ENCODE results near the gene SLC2A13. TPM values are rescaled to one million over a fixed set of nuclear protein-coding genes. Genes with fewer than 3 reads are reported as not detected.

SLC2A13 gene
- total and polyA plus RNA-seq, 2 donors, result 8.5 to 36.7 TPM

GRCh38 chr12:40015345-40015744 is 90.5 kb downstream of the SLC2A13 start:
- 92% methylated on average over 2 of the region's 2 CpGs for WGBS

GRCh38 chr12:40013847-40014246 is 92.0 kb downstream of the SLC2A13 start:
- Histone ChIP-seq H3K27ac (ENCODE audit: low read depth) (no peak overlapping the region), H3K36me3 (ENCODE audit: insufficient read depth) (no peaks in the 10 kb centered on the region), H3K4me1 (ENCODE audit: insufficient read depth) (no peaks in the 10 kb centered on the region), H3K4me3 (ENCODE audit: low read depth, low read length) (no peak overlapping the region)
- no peak for DNase-seq (ENCODE audit: extremely low spot score)
- 74% methylated on average over 2 of the region's 2 CpGs for WGBS

More at GRCh38 chr12:40015345-40015744, 90.5 kb downstream of the SLC2A13 start:
- no peaks in the 10 kb centered on the region for H3K4me1 ChIP-seq (ENCODE audit: insufficient read depth)
- H3K4me3 ChIP-seq (ENCODE audit: low read depth, low read length), result no peak overlapping the region
- DNase-seq (ENCODE audit: extremely low spot score), result no peak
- H3K27ac ChIP-seq (ENCODE audit: low read depth), result no peak overlapping the region
- H3K36me3 ChIP-seq (ENCODE audit: insufficient read depth), result no peaks in the 10 kb centered on the region

- Histone ChIP-seq H3K4me1 (ENCODE audit: insufficient read depth) (no peaks in the 10 kb centered on the region), H3K36me3 (ENCODE audit: insufficient read depth) (no peaks in the 10 kb centered on the region), H3K27ac (ENCODE audit: low read depth) (no peak overlapping the region), H3K4me3 (ENCODE audit: low read depth, low read length) (no peak overlapping the region)
- WGBS, result 97% methylated on average over 1 of the region's 1 CpG
- no peak for DNase-seq (ENCODE audit: extremely low spot score)
Measured at GRCh38 chr12:40013292-40013691, 92.6 kb downstream of the SLC2A13 start.

- 50% methylated on average over 3 of the region's 3 CpGs for WGBS
- Histone ChIP-seq H3K27ac (ENCODE audit: low read depth) (no peak overlapping the region), H3K4me1 (ENCODE audit: insufficient read depth) (no peaks in the 10 kb centered on the region), H3K36me3 (ENCODE audit: insufficient read depth) (no peaks in the 10 kb centered on the region), H3K4me3 (ENCODE audit: low read depth, low read length) (no peak overlapping the region)
- no peak for DNase-seq (ENCODE audit: extremely low spot score)
Measured at GRCh38 chr12:40012711-40013110, 93.2 kb downstream of the SLC2A13 start.

GRCh38 chr12:40011775-40012129 is 94.1 kb downstream of the SLC2A13 start:
- WGBS, result 91% methylated on average over 3 of the region's 3 CpGs
- no peaks in the 10 kb centered on the region for H3K36me3 ChIP-seq (ENCODE audit: insufficient read depth)
- DNase-seq (ENCODE audit: extremely low spot score), result no peak
- H3K4me3 ChIP-seq (ENCODE audit: low read depth, low read length), result no peak overlapping the region
- no peak overlapping the region for H3K27ac ChIP-seq (ENCODE audit: low read depth)
- H3K4me1 ChIP-seq (ENCODE audit: insufficient read depth), result no peaks in the 10 kb centered on the region

- Histone ChIP-seq H3K4me1 (ENCODE audit: insufficient read depth) (no peaks in the 10 kb centered on the region), H3K4me3 (ENCODE audit: low read depth, low read length) (no peak overlapping the region), H3K27ac (ENCODE audit: low read depth) (no peak overlapping the region), H3K36me3 (ENCODE audit: insufficient read depth) (no peaks in the 10 kb centered on the region)
- no peak for DNase-seq (ENCODE audit: extremely low spot score)
- WGBS, result 79% methylated on average over 11 of the region's 11 CpGs
Measured at GRCh38 chr12:40010899-40011774, 94.7 kb downstream of the SLC2A13 start.

- WGBS, result 85% methylated on average over 4 of the region's 4 CpGs
- Histone ChIP-seq H3K27ac (ENCODE audit: low read depth) (no peak overlapping the region), H3K4me3 (ENCODE audit: low read depth, low read length) (no peak overlapping the region), H3K36me3 (ENCODE audit: insufficient read depth) (no peaks in the 10 kb centered on the region), H3K4me1 (ENCODE audit: insufficient read depth) (no peaks in the 10 kb centered on the region)
- DNase-seq (ENCODE audit: extremely low spot score), result no peak
Measured at GRCh38 chr12:40002178-40003169, 103.4 kb downstream of the SLC2A13 start.

- no peak overlapping the region for H3K27ac ChIP-seq (ENCODE audit: low read depth)
- no peaks in the 10 kb centered on the region for H3K4me1 ChIP-seq (ENCODE audit: insufficient read depth)
- no peak overlapping the region for H3K4me3 ChIP-seq (ENCODE audit: low read depth, low read length)
- H3K36me3 ChIP-seq (ENCODE audit: insufficient read depth), result no peaks in the 10 kb centered on the region
- no peak for DNase-seq (ENCODE audit: extremely low spot score)
Measured at GRCh38 chr12:40001406-40001805, 104.5 kb downstream of the SLC2A13 start.

- no peak overlapping the region for H3K4me3 ChIP-seq (ENCODE audit: low read depth, low read length)
- H3K4me1 ChIP-seq (ENCODE audit: insufficient read depth), result no peaks in the 10 kb centered on the region
- WGBS, result 49% methylated on average over 2 of the region's 2 CpGs
- no peaks in the 10 kb centered on the region for H3K36me3 ChIP-seq (ENCODE audit: insufficient read depth)
- DNase-seq (ENCODE audit: extremely low spot score), result no peak
- H3K27ac ChIP-seq (ENCODE audit: low read depth), result no peak overlapping the region
Measured at GRCh38 chr12:40000884-40001283, 105.0 kb downstream of the SLC2A13 start.

GRCh38 chr12:39993268-39993667 is 112.6 kb downstream of the SLC2A13 start:
- 71% methylated on average over 1 of the region's 1 CpG for WGBS
- no peak for DNase-seq (ENCODE audit: extremely low spot score)
- no peaks in the 10 kb centered on the region for H3K36me3 ChIP-seq (ENCODE audit: insufficient read depth)
- H3K4me3 ChIP-seq (ENCODE audit: low read depth, low read length), result no peak overlapping the region
- H3K27ac ChIP-seq (ENCODE audit: low read depth), result no peak overlapping the region
- no peaks in the 10 kb centered on the region for H3K4me1 ChIP-seq (ENCODE audit: insufficient read depth)

GRCh38 chr12:39990122-39991101 is 115.5 kb downstream of the SLC2A13 start:
- no peaks in the 10 kb centered on the region for H3K36me3 ChIP-seq (ENCODE audit: insufficient read depth)
- 67% methylated on average over 4 of the region's 4 CpGs for WGBS
- DNase-seq (ENCODE audit: extremely low spot score), result no peak
- no peaks in the 10 kb centered on the region for H3K4me1 ChIP-seq (ENCODE audit: insufficient read depth)
- H3K4me3 ChIP-seq (ENCODE audit: low read depth, low read length), result no peak overlapping the region
- H3K27ac ChIP-seq (ENCODE audit: low read depth), result no peak overlapping the region

- WGBS, result 72% methylated on average over 1 of the region's 1 CpG
- Histone ChIP-seq H3K27ac (ENCODE audit: low read depth) (no peak overlapping the region), H3K4me1 (ENCODE audit: insufficient read depth) (no peaks in the 10 kb centered on the region), H3K4me3 (ENCODE audit: low read depth, low read length) (no peak overlapping the region), H3K36me3 (ENCODE audit: insufficient read depth) (no peaks in the 10 kb centered on the region)
- no peak for DNase-seq (ENCODE audit: extremely low spot score)
Measured at GRCh38 chr12:39989501-39989900, 116.4 kb downstream of the SLC2A13 start.

GRCh38 chr12:39988574-39988973 is 117.3 kb downstream of the SLC2A13 start:
- WGBS, result 95% methylated on average over 2 of the region's 2 CpGs
- no peaks in the 10 kb centered on the region for H3K4me1 ChIP-seq (ENCODE audit: insufficient read depth)
- DNase-seq (ENCODE audit: extremely low spot score), result no peak
- H3K4me3 ChIP-seq (ENCODE audit: low read depth, low read length), result no peak overlapping the region
- no peak overlapping the region for H3K27ac ChIP-seq (ENCODE audit: low read depth)
- H3K36me3 ChIP-seq (ENCODE audit: insufficient read depth), result no peaks in the 10 kb centered on the region
